Activated CD4-positive, alpha-beta T cell treated with anti-CD3 and anti-CD28 coated beads, Interleukin-2, Interleukin-4, amounts not matched to agents 100 ng/mL and 50 ng/mL, durations not matched to agents 16 hours and 8 hours (primary cell): ENCODE measurements around the gene SNAI1.

Experiments used
- DNase-seq: peaks from one replicate; pipeline ENCODE4 v3.0.0-alpha.2; 2020; ENCODE audit warnings: low spot score

The SNAI1 gene

GRCh38 chr20:50037575-50037974 lies 54.8 kb downstream of the SNAI1 start:
- no peak for DNase-seq

- DNase-seq, result no peak
These were observed 55.4 kb downstream of the SNAI1 start for GRCh38 chr20:50038169-50038568.
